AG10803 (cell line): ENCODE results near the gene BCL11B.

Source experiments
- DNase-seq: peaks from one replicate; pipeline ENCODE4 v3.0.0; 2010; ENCODE audit warnings: low read depth
- H3K4me3 ChIP-seq: 2 replicates; pipeline ENCODE4 v1.5.1; 2011; ENCODE audit warnings: mild to moderate bottlenecking, low read length, control low read depth
- TF ChIP-seq, protein P1 (sequence below): conservative IDR thresholded peaks from 2 replicates; pipeline ENCODE4 v1.5.1; 2011; ENCODE audit warnings: mild to moderate bottlenecking, low read length, control low read depth, inconsistent platforms

Gene BCL11B

DNA sequence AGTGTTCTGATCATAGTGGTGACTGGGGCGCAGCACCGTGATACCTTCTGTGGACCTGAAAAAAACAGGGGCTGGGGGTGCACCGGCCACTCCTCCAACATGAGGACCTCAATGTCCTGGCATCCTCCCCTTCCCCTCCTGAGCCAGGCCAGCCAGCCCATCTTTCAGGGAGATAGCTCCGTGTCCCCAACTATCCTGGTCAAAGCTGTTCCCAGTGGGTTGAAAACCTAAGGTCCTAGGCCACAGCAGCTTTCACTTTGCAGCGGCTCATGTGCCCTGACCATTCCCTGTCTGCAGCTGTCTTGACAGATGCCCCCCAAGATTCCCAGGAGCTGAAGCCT, 75.7 kb downstream of the BCL11B start:
- DNase-seq: no peak
- H3K4me3 ChIP-seq: no peak overlapping the region
- TF ChIP-seq, protein P1, sequence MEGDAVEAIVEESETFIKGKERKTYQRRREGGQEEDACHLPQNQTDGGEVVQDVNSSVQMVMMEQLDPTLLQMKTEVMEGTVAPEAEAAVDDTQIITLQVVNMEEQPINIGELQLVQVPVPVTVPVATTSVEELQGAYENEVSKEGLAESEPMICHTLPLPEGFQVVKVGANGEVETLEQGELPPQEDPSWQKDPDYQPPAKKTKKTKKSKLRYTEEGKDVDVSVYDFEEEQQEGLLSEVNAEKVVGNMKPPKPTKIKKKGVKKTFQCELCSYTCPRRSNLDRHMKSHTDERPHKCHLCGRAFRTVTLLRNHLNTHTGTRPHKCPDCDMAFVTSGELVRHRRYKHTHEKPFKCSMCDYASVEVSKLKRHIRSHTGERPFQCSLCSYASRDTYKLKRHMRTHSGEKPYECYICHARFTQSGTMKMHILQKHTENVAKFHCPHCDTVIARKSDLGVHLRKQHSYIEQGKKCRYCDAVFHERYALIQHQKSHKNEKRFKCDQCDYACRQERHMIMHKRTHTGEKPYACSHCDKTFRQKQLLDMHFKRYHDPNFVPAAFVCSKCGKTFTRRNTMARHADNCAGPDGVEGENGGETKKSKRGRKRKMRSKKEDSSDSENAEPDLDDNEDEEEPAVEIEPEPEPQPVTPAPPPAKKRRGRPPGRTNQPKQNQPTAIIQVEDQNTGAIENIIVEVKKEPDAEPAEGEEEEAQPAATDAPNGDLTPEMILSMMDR: no peak

DNA sequence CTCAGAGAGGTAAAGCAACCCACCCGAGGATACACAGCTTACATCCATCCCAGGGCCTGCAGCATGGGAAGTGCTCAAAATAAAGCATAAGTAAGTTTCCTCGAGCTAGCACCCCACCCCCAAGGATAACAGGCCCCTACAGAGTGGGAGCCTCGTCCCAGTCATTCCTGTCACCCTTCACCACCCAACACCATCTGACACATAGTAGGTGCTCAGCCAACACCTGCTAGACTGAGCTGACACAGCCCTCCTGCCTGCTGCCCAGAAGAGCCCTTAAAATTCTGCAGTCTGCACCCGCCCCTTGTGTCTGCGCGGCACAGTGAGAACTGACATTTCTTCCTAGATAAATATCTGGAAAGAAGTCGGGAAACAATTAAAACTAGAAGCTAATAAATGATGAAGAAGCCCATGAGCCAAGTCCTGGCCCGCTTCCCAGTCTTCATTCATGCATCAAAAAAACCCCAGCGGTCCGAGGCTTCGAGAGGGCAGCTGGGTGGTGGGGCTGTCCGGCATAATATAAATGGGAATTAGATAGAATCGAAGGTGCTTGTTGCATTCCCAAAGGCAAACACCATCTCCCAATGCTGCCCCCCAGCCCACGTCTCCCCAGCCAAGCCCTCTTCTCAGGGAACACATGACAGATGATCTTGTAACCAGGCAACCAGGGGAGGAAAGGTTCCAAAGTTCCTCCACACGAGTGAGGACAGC, 76.2 kb downstream of the BCL11B start:
- no peak for DNase-seq
- TF ChIP-seq, protein P1: no peak
- no peak overlapping the region for H3K4me3 ChIP-seq

DNA sequence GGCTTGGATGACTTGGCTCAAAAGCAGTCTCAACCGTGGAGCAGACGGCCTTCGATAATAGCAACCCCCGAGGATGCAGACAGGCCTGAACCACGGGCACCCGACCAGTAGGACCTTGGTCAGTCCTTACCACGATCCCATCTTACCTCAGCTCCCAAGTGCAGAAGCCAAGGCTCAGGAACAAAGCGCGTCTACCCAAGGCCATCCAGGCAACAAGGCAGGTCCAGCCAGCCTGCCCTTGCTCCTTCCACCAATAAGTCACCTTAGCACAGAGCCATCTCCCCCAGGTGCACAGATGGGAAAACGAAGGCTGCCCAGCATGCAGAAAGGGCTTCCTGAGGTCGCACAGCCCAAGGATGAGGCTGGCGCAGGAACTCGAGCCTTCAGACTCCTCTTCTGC, 77.3 kb downstream of the BCL11B start:
- H3K4me3 ChIP-seq: no peak overlapping the region
- DNase-seq: no peak
- TF ChIP-seq, protein P1: no peak

DNA sequence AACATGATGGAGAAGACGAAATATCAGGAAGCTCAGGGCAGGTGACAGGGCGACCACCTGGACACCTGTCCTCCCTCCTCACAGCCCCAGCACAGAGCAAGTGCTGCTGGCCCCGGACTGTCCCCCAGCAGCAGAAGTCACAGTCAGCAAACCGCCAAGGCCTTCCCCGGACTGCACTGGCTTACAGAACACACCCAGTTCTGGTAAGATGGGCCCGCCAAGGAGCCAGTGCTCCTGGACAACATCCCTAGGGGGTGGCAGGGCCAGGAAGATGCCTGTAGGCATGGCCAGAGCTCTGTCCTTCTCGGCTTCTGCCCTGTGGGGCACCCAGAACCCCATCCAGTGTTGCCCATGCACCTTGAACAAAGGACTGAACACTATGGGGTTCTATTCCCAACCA, 77.9 kb downstream of the BCL11B start:
- DNase-seq: no peak
- TF ChIP-seq, protein P1: no peak
- no peak overlapping the region for H3K4me3 ChIP-seq

DNA sequence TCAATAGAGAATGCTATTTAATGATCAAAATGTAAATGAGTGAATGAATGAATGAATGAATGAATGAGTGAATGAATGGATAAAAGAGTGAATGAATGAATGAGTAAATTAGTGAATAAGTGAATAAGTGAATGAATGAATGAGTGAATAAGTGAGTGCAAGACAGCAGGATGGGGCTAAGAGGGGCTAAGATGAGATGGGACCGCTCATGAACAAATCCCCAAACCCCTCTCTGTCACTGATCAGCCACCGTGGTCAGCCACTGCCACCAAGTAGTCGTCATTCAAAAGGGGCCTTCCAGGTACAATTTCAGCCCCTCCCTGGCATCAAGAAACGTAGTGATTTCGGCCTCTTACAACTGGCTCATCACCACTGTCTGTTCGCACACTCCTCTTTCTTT, 79.2 kb downstream of the BCL11B start:
- TF ChIP-seq, protein P1: no peak
- no peak overlapping the region for H3K4me3 ChIP-seq
- DNase-seq: no peak

DNA sequence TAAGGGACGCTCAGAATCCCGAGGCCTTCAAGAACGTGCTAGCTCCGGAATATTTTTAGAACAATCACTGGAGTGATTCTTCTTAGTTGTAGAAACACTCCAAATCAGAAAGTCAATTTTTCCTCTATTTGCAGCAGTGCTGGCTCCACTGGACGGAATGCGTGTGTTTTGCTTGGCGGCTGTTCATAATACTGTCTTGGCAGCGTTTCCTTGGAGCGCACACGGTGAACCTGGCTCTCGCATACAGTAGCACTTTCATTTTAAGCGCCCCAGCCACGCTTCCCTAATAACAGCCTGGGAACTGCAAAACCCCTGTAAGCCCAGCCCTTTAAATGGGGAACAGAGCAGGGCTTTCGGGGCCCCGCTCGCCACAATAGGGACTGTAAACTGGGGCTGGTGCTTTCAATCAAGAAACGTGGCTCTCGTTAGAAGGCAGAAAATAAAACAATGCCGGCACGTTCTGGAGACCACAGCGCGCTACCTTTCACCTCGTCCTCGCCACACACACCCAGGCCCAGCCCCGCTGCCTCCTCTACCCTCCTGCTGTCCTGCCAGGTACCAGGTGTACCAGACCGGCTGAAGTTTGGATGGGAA, 79.9 kb downstream of the BCL11B start:
- DNase-seq: peak; percentile 59
- TF ChIP-seq, protein P1: no peak
- H3K4me3 ChIP-seq: peak overlapping the region; percentile 58

DNA sequence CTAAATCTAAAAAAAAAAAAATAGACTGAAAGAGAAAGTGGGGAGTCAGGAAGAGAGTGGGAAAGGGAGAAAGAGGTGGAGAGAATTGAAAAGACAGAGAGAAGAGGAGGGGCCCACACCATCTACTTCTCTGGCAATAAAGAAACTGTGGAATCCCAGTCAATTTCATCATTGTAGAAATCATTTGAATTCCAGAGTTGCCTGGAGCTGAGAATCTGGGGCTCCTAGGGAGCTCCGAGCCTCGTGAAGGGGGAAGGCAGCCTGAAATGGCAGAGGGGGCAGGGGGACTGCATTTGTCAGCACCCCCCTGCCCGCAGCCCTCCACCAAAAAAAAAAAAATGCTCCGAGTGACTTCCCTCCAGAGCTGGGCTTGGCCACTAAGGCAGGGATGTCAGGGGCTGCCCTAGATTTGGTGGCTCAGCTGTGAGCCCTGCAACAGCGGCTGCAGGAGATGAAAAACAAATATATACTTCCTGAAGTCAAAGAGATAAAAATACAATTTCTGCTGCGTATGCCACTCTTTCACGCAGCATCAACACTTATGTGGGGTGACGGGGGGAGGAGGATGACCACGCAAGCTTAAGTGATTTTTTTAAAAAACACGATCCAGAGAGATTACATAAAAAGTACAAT, 80.5 kb downstream of the BCL11B start:
- no peak for DNase-seq
- TF ChIP-seq, protein P1: no peak
- H3K4me3 ChIP-seq: peak overlapping the region; percentile 58
